AG10803 (cell line): ENCODE data around the gene TAL2.

ENCODE experiments used
- DNase-seq: peaks from one replicate; pipeline ENCODE4 v3.0.0; 2010; ENCODE audit warnings: low read depth
- H3K4me3 ChIP-seq: 2 replicates; pipeline ENCODE4 v1.5.1; 2011; ENCODE audit warnings: mild to moderate bottlenecking, low read length, control low read depth
- TF ChIP-seq, protein P1 (sequence below): conservative IDR thresholded peaks from 2 replicates; pipeline ENCODE4 v1.5.1; 2011; ENCODE audit warnings: mild to moderate bottlenecking, low read length, control low read depth, inconsistent platforms

The TAL2 gene

DNA sequence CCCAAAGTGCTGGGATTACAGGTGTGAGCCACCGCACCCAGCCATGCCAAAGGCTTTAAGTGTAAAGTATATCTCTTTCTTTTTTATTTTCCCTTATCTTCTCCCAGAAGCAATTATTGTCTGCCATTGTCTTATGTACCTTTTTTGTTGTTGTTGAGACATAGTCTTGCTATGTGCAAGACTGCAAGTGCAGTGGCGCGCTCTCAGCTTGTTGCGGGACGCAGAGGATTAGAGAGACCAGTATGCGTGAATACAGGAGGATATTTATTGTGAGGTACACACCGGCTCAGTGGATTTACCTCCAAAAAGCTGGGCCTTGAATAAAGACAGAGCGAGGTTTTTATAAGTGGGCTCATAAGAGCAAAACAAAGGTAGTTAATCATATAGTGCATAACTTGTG is 43.9 kb downstream of the TAL2 start:
- DNase-seq: no peak
- no peak overlapping the region for H3K4me3 ChIP-seq
- TF ChIP-seq, protein P1, sequence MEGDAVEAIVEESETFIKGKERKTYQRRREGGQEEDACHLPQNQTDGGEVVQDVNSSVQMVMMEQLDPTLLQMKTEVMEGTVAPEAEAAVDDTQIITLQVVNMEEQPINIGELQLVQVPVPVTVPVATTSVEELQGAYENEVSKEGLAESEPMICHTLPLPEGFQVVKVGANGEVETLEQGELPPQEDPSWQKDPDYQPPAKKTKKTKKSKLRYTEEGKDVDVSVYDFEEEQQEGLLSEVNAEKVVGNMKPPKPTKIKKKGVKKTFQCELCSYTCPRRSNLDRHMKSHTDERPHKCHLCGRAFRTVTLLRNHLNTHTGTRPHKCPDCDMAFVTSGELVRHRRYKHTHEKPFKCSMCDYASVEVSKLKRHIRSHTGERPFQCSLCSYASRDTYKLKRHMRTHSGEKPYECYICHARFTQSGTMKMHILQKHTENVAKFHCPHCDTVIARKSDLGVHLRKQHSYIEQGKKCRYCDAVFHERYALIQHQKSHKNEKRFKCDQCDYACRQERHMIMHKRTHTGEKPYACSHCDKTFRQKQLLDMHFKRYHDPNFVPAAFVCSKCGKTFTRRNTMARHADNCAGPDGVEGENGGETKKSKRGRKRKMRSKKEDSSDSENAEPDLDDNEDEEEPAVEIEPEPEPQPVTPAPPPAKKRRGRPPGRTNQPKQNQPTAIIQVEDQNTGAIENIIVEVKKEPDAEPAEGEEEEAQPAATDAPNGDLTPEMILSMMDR: no peak

DNA sequence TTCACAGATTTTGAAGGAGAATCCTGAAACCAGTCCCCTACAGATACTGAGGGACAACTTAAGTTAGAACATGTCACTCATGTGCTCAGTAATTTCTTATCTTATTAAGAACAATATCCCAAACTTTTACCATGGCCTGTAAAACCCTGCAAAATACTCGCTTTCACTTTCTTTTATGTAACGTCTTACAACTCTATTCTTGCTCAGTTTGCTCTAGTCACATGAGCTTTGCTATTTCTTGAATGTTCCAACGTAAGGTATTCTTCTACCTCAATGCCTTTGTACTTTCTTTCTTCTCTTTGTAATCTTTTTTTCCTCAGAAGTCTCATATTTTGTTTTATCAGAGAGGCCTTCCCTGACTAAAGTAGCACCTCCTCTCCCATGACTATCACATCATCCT is 46.1 kb downstream of the TAL2 start:
- DNase-seq: no peak
- TF ChIP-seq, protein P1: no peak
- no peak overlapping the region for H3K4me3 ChIP-seq

DNA sequence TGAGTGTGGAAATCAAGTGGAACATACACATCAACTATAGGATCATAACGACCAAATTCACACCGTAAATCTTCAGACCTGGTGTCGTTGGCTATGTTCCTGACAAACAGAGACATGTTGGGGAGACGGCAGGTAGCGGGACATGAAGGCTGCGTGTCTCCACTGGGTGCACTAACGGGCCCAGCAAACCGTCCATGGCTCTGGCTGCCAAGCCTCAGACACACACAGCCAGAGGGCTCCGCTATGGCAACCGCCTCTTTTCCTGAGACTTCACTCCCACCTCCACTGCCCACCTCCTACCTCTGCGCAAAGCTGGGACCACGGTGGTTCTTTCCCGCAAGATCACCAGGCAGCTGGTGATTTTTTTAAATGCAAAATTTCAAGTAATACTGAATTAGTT is 48.4 kb downstream of the TAL2 start:
- TF ChIP-seq, protein P1: no peak
- H3K4me3 ChIP-seq: no peak overlapping the region
- no peak for DNase-seq

DNA sequence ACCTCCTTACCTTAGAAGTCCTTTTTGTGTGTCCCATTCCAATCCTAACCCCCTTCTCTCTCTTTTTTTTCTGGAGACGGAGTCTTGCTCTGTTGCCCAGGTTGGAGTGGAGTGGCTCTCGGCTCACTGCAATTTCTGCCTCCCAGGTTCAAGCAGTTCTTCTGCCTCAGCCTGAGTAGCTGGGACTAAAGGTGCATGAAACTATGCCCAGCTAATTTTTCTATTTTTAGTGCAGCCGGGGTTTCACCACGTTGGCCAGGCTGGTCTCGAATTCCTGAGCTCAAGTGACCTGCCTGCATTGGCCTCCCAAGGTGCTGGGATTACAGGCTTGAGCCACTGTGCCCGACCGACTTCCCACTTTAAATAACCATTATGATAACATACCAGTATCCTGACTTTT is 49.6 kb downstream of the TAL2 start:
- DNase-seq: no peak
- no peak overlapping the region for H3K4me3 ChIP-seq
- TF ChIP-seq, protein P1: no peak

DNA sequence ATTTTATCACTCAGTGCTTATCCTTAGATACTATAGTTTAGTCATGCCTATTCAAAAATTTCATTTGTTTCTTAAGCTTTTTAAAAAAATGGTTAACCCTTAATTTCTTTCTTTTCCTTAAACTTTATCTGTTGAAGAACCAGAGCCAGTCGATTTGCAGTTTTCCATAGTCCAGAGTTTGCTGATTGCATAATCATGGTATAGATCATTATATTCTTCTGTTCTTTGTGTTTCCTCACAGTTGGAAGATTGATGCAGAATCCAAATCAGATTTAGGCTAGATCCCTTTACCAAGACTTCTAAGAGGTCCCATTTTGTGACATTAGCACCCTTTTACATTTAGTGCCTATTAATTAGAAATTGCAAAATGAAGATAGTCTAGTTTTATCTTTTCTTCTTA is 50.0 kb downstream of the TAL2 start:
- TF ChIP-seq, protein P1: no peak
- no peak for DNase-seq
- H3K4me3 ChIP-seq: no peak overlapping the region
